Heart right ventricle (tissue), 16 donors: Measurements from ENCODE around the gene TRIP10. TPM values are rescaled to one million over a fixed set of nuclear protein-coding genes. Genes with fewer than 3 reads are reported as not detected.

Experiments used
- ATAC-seq, 8 donors: fragments of 200-7000 bp; cut with Tn5 transposase; one replicate each; pipeline ENCODE4 v1.9.1; 2020; ENCODE audit warnings: mild to moderate bottlenecking in 8 of 8, moderate library complexity in 8 of 8, moderate number of reproducible peaks in 1 of 8
- DNase-seq, 2 donors: peaks; one replicate each; pipeline ENCODE4 v3.0.0-alpha.2; 2020
- H3K27ac ChIP-seq, 10 donors: fragments of 200-600 bp; sonication (generic) in 2 of 10; one replicate each; pipeline versions ENCODE4 v1.5.0 to v1.8.0; 2020 to 2022; ENCODE audit warnings: mild to moderate bottlenecking in 3 of 10
- H3K27me3 ChIP-seq, 7 donors: fragments of 200-600 bp; one replicate each; pipeline ENCODE4 v1.8.0; 2021 to 2022; ENCODE audit warnings: mild to moderate bottlenecking in 2 of 7
- H3K36me3 ChIP-seq, 9 donors: fragments of 200-600 bp; sonication (generic) in 1 of 9; one replicate each; pipeline versions ENCODE4 v1.5.0 to v1.8.0; 2020 to 2022; ENCODE audit warnings: mild to moderate bottlenecking in 2 of 9
- H3K4me1 ChIP-seq, 9 donors: fragments of 200-600 bp; sonication (generic) in 1 of 9; one replicate each; pipeline versions ENCODE4 v1.5.0 to v1.8.0; 2020 to 2022; ENCODE audit warnings: mild to moderate bottlenecking in 4 of 9
- H3K4me3 ChIP-seq, 10 donors: fragments of 200-600 bp; sonication (generic) in 2 of 10; one replicate each; pipeline versions ENCODE4 v1.5.0 to v1.8.0; 2020 to 2022; ENCODE audit warnings: mild to moderate bottlenecking in 7 of 10, moderate library complexity in 2 of 10
- H3K9me3 ChIP-seq, 11 donors: fragments of 200-600 bp in 10 of 11; sonication (generic) in 2 of 11; one replicate each; pipeline versions ENCODE4 v1.5.0 to v1.8.0; 2013 to 2022; ENCODE audit warnings: mild to moderate bottlenecking in 2 of 11, control low read depth in 1 of 11, moderate library complexity in 1 of 11
- CTCF ChIP-seq, 9 donors: fragments of 200-600 bp; sonication (generic) in 2 of 9; IDR thresholded peaks; one replicate each; pipeline versions ENCODE4 v1.5.0 to v1.8.0; 2021 to 2022; ENCODE audit warnings: antibody characterized with exemption in 9 of 9, mild to moderate bottlenecking in 5 of 9, moderate library complexity in 1 of 9
- WGBS, 2 donors: extraction: QIAGEN DNeasy Blood & Tissue Kit; methylation state at CpG; one replicate each; pipeline ENCODE4 v1.1.7; 2013; ENCODE audit warnings: inconsistent platforms in 1 of 2; 5-methylcytosine and 5-hydroxymethylcytosine counted together
- intact Hi-C, 10 donors: fragments of 100-400 bp; cut with DNase I; formaldehyde crosslinking; loops; one replicate each; pipeline versions ENCODE4 v1.11.1 to v1.14.2; 2022
- polyA plus RNA-seq, 2 donors: library from polyadenylated mRNA; stranded (reverse); fragments of 200-250 nt; gene quantifications; one replicate each; pipeline ENCODE4 v1.2.3, GENCODE V29; 2013
- total RNA-seq, 10 donors: library from RNA; stranded (reverse); fragmentation: NEBNext Ultra II Directional in 3 of 10; extraction: Animal tissue kit (Norgen Biotek cat#: 25700) in 3 of 10; gene quantifications; one replicate each; pipeline versions ENCODE4 v1.2.1 to v1.2.4, GENCODE V29; 2021 to 2023
- donor health status: Arrhythmogenic right ventricular cardiomyopathy.
- donor health status: ischemic (EF 13 %, LVEDD 7.1; RV severe dilation, severe dysfunction).
- donor health status: healthy with polysubstance abuse.
- donor health status: DM: no; HTN: yes; CAD: no.
- donor health status: DM: no; HTN: no; CAD: no.
- donor health status: ischemic (EF 25% LVEDD 6.9; RV normal size, moderate dysfunction).
- donor health status: ischemic (EF 25% LVEDD 5.7; RV mildly dilated, moderate dysfunction).
- donor health status: healthy.
- donor health status: DM: yes; HTN: yes; CAD: no.
- donor health status: Ischemic cardiomyopathy.
- donor health status: ischemic (EF 35%, LVEDD 5.7; RV mildly dilated, moderate dysfunction).
- donor health status: nonischemic (EF 11% LVEDD 7.7; RV severe dilation, severe dysfunction).
- donor health status: DM: yes; HTN: yes; CAD: no.
- donor health status: PGD.
- donor health status: ischemic (EF 29% LVEDD 5.4; RV normal size, mild dysfunction).
- donor health status: nonischemic (EF 23%, LVEDD 6.1; RV moderate dilation, normal function).

The TRIP10 gene
- total and polyA plus RNA-seq, 12 donors = 60.6 to 314 (median 76.0) TPM

DNA sequence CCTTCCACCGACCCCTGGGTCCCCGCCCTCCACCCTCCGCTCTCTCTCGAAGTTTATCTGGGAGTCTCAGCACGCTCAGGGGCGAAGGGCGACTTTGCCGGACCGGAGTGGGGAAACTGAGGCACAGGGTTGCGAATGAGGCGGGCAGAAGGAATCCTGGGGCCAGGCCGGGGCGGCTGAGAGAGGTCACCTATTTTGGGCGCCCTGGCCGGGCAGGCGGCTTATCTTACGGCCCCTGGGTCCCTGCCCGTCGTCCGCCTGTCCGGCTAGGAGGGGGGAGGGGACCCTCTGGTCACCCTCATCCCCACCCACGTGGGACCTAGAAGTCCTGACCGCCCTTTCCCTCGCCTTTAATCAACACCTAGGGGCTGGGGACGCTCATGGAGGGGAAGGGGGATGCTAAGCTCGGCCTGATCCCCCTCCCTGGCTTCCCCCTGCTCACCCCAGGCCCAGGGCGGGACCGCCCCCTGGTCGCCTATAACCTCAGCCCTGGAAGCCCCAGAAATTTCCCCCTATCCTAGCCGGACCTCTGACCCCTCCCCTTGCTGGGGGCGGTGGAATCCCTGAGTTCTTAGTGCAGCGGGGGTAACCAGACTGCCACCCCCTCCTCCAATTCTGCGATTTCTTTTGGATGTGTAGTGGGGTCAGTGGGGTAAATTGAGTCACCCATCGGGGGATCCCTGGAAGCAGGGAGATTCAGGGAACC lies 556 bp downstream of the TRIP10 start:
- WGBS, 2 donors = 0 to 1% methylated on average over 31 to 33 of the region's 34 CpGs
- Histone ChIP-seq H3K4me1 (peaks cover 19 to 77% (median 63%) of the 10 kb centered on the region in 9 donors), H3K36me3 (peaks cover 0 to 39% (median 8%) of the 10 kb centered on the region in 9 donors), H3K4me3 (peak overlapping the region; percentile 81 to 97 (median 94)), H3K27ac (peak overlapping the region; percentile 90 to 99 (median 96)), H3K9me3 (no peaks in the 10 kb centered on the region), H3K27me3 (peaks cover 0 to 10% (median 0%) of the 10 kb centered on the region in 7 donors)
- ATAC-seq (peak in 1 of 8 donors; percentile 7), DNase-seq (peak; percentile 47 to 63)
- TF ChIP-seq CTCF (IDR thresholded peaks at IDR 0.05) = no peak
- intact Hi-C loops = loop anchor here in 8 of 10 donors (2.0 to 10.0 kb wide), 10 partner anchors 13 to 655 kb away; partner anchors contain the start of genes ALKBH7 (in 1 of the 8), PSPN (in 1 of the 8) and ZNF557 (in 1 of the 8)

DNA sequence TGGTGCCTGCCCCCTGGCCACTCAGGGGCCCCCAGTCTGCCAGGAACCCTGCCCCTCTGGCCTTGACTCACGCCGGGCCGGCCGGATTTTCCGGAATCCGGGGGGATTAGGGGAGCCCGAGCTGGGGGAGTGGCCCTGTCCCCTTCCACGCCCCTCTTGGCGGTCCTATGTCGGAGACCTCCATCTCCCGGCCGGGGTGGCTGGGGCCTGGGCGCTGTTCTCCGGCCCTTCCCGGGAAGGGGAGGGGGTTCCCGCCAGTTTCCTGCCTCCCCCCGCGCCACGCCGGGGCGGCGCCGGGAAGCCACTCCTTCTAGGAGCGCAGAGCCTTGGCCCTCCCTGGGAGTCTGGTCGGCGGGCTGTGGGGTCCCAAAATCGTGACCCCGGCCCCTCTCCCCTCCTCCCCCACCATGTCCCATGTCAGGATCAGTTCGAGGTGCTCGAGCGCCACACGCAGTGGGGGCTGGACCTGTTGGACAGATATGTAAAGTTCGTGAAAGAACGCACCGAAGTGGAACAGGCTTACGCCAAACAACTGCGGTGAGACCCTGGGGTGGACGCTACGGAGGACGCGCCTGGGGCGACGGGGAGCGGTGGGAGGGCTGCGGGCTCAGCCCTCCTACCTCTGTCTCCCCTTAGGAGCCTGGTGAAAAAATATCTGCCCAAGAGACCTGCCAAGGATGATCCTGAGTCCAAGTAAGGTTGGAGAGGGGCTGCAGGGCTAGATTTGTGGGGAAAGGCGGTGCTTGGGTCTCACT lies 1.3 kb downstream of the TRIP10 start:
- WGBS, 2 donors = 2 to 3% methylated on average over 46 of the region's 46 CpGs
- H3K4me1 ChIP-seq = peaks cover 19 to 79% (median 69%) of the 10 kb centered on the region in 9 donors
- peak overlapping the region; percentile 90 to 99 (median 96) for H3K27ac ChIP-seq
- H3K36me3 ChIP-seq = peaks cover 0 to 41% (median 10%) of the 10 kb centered on the region in 9 donors
- H3K27me3 ChIP-seq = peaks cover 0 to 10% (median 0%) of the 10 kb centered on the region in 7 donors
- H3K4me3 ChIP-seq = peak overlapping the region; percentile 81 to 97 (median 94)
- intact Hi-C loops = loop anchor here in 2 of 10 donors (5.0 to 10.0 kb wide), 2 partner anchors 226 to 357 kb away; no protein-coding TSS in a partner anchor
- ATAC-seq (peak in 6 of 8 donors; percentile 0 to 3 (median 1)), DNase-seq (peak; percentile 73 to 78)
- no peaks in the 10 kb centered on the region for H3K9me3 ChIP-seq
- no peak for TF ChIP-seq CTCF (IDR thresholded peaks at IDR 0.05)

GRCh38 chr19:6743066-6743465 lies 3.6 kb downstream of the TRIP10 start:
- peaks cover 16 to 70% (median 56%) of the 10 kb centered on the region in 9 donors for H3K4me1 ChIP-seq
- peak overlapping the region in 5 of 10 donors; percentile 4 to 86 (median 32) for H3K27ac ChIP-seq
- no peak for ATAC-seq
- H3K4me3 ChIP-seq = no peak overlapping the region
- H3K9me3 ChIP-seq = no peaks in the 10 kb centered on the region
- no peak for DNase-seq
- peaks cover 0 to 10% (median 0%) of the 10 kb centered on the region in 7 donors for H3K27me3 ChIP-seq
- WGBS, 2 donors = 72 to 83% methylated on average over 7 of the region's 7 CpGs
- intact Hi-C loops = loop anchor here in 2 of 10 donors (5.0 to 10.0 kb wide), 2 partner anchors 228 to 354 kb away; no protein-coding TSS in a partner anchor
- H3K36me3 ChIP-seq = peaks cover 0 to 64% (median 32%) of the 10 kb centered on the region in 9 donors
- TF ChIP-seq CTCF (IDR thresholded peaks at IDR 0.05) = no peak
